ENCODE results near the gene L2HGDH. TPM values are rescaled to one million over a fixed set of nuclear protein-coding genes. Genes with fewer than 3 reads are reported as not detected.

L2HGDH gene
- total and polyA plus RNA-seq, 9 of the 15 experiments (the other 6 are each of a cell fraction or from before 2014, with no cell fraction given), result 1.7 to 16.1 (median 10.5) TPM

DNA sequence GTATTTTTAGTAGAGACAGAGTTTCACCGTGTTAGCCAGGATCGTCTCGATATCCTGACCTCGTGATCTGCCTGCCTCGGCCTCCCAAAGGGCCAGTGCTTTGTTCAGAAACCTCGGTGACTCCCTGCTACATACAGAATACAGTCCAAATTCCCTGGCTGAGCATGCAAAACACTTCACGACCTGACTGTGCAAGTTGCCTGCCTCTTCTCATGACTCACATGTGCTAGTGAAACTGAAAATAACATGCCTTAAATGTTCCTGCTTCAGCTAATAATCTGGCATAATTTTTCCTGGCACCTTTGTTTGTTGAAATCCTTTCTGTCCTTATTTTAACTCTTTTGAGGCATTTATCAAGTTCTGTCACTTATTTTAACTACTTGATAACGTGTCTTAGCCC lies 8.3 kb upstream of the L2HGDH start:
- in situ Hi-C loops (cut with MboI), result loop anchor here (10.0 kb wide), 1 partner anchor 205 kb away; no protein-coding TSS in a partner anchor

More for the DNA sequence above, 8.3 kb upstream of the L2HGDH start:
- no TSS peak for BruUV-seq (replicated peaks)
- H3K9me1 ChIP-seq (ENCODE audit: control insufficient read depth, insufficient read depth, low read length), result no peaks in the 10 kb centered on the region
- intact Hi-C loops (cut with micrococcal nuclease), result loop anchor here (2.0 to 5.0 kb wide), 2 partner anchors 77 to 457 kb away; partner anchors contain the start of gene CDKL1
- H3K4me1 ChIP-seq (replicated peaks in 1 of 2; ENCODE audit: control insufficient read depth in 2 of 2, insufficient read depth in 2 of 2, low read length in 2 of 2), result peaks cover 0 to 9% of the 10 kb centered on the region in 2 experiments; a peak in 3 of 5 replicates
- peaks cover 18% of the 10 kb centered on the region; the same call in 1 of the 3 replicates for H3K36me3 ChIP-seq (ENCODE audit: control insufficient read depth, insufficient read depth, low read length)
- no peaks in the 10 kb centered on the region for H3K27me3 ChIP-seq (ENCODE audit: control insufficient read depth in 2 of 2, insufficient read depth in 2 of 2, low read length in 2 of 2)
- no peak overlapping the region for H3K4me3 ChIP-seq
- FAIRE-seq, result no peak
- POLR2A ChIA-PET, result interaction anchor here (0.9 to 1.6 kb wide), 6 partner anchors 8 to 443 kb away, joined by 3 to 9 read pairs (median 3); partner anchors contain the start of genes DMAC2L, L2HGDH and MAP4K5
- no peaks in the 10 kb centered on the region for H4K20me1 ChIP-seq (replicated peaks; ENCODE audit: control insufficient read depth, insufficient read depth, low read length)
- H3K9ac ChIP-seq (ENCODE audit: insufficient read depth in 1 of 2, low read depth in 2 of 2, low read length in 2 of 2), result no peak overlapping the region
- no peak overlapping the region for H3K4me2 ChIP-seq (ENCODE audit: insufficient read depth, low read length)
- DNase-seq (ENCODE audit: extremely low read depth in 1 of 4, low spot score in 3 of 4), result no peak
- CTCF ChIA-PET (ENCODE audit: low intra/inter-chr PET ratio), result interaction anchor here (2.2 kb wide), 1 partner anchor 212 kb away, joined by 13 read pairs; the partner anchor contains the start of gene MAP4K5
- TF ChIP-seq PURB (CRISPR knock-in tag; IDR thresholded peaks at IDR 0.05; ENCODE audit: low read depth), result no peak
- TF ChIP-seq, protein P1, sequence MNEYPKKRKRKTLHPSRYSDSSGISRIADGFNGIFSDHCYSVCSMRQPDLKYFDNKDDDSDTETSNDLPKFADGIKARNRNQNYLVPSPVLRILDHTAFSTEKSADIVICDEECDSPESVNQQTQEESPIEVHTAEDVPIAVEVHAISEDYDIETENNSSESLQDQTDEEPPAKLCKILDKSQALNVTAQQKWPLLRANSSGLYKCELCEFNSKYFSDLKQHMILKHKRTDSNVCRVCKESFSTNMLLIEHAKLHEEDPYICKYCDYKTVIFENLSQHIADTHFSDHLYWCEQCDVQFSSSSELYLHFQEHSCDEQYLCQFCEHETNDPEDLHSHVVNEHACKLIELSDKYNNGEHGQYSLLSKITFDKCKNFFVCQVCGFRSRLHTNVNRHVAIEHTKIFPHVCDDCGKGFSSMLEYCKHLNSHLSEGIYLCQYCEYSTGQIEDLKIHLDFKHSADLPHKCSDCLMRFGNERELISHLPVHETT (CRISPR knock-in tag; conservative IDR thresholded peaks at IDR 0.05 in 1 of 2, IDR thresholded peaks at IDR 0.05 in 1 of 2), result no peak
- no peak for TF ChIP-seq ZNF282 (CRISPR knock-in tag; IDR thresholded peaks at IDR 0.05)
- TF ChIP-seq, protein P2, sequence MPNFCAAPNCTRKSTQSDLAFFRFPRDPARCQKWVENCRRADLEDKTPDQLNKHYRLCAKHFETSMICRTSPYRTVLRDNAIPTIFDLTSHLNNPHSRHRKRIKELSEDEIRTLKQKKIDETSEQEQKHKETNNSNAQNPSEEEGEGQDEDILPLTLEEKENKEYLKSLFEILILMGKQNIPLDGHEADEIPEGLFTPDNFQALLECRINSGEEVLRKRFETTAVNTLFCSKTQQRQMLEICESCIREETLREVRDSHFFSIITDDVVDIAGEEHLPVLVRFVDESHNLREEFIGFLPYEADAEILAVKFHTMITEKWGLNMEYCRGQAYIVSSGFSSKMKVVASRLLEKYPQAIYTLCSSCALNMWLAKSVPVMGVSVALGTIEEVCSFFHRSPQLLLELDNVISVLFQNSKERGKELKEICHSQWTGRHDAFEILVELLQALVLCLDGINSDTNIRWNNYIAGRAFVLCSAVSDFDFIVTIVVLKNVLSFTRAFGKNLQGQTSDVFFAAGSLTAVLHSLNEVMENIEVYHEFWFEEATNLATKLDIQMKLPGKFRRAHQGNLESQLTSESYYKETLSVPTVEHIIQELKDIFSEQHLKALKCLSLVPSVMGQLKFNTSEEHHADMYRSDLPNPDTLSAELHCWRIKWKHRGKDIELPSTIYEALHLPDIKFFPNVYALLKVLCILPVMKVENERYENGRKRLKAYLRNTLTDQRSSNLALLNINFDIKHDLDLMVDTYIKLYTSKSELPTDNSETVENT (CRISPR knock-in tag; IDR thresholded peaks at IDR 0.05), result no peak
- TF ChIP-seq RAD21 (CRISPR knock-in tag; conservative IDR thresholded peaks at IDR 0.05 in 1 of 2, IDR thresholded peaks at IDR 0.05 in 1 of 2), result no peak
- TF ChIP-seq ZC3H8 (IDR thresholded peaks at IDR 0.05), result no peak
- no peak for TF ChIP-seq MCM7 (IDR thresholded peaks at IDR 0.05)
- no peak for TF ChIP-seq RBBP5 (IDR thresholded peaks at IDR 0.05; ENCODE audit: borderline replicate concordance, insufficient read depth, low read length, poor library complexity, severe bottlenecking)
- no peak for TF ChIP-seq XRCC3 (IDR thresholded peaks at IDR 0.05)
- no peak for TF ChIP-seq NBN (IDR thresholded peaks at IDR 0.05; ENCODE audit: low read depth)
- TF ChIP-seq SOX6 (IDR thresholded peaks at IDR 0.05), result no peak
- TF ChIP-seq, protein P3, sequence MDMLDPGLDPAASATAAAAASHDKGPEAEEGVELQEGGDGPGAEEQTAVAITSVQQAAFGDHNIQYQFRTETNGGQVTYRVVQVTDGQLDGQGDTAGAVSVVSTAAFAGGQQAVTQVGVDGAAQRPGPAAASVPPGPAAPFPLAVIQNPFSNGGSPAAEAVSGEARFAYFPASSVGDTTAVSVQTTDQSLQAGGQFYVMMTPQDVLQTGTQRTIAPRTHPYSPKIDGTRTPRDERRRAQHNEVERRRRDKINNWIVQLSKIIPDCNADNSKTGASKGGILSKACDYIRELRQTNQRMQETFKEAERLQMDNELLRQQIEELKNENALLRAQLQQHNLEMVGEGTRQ (CRISPR knock-in tag; IDR thresholded peaks at IDR 0.05), result no peak
- no peak for TF ChIP-seq NCOA6 (IDR thresholded peaks at IDR 0.05)
- TF ChIP-seq ELF2 (CRISPR knock-in tag; IDR thresholded peaks at IDR 0.05), result no peak
- TF ChIP-seq CREBBP (IDR thresholded peaks at IDR 0.05; ENCODE audit: low read depth, low read length), result no peak
- ATAC-seq, result no peak
- peak overlapping the region; percentile 79; the same call in 2 of the 3 replicates for H3K27ac ChIP-seq (ENCODE audit: extremely low read depth, low read depth, low read length)
- peaks cover 21% of the 10 kb centered on the region for H3K79me2 ChIP-seq (ENCODE audit: control insufficient read depth, insufficient read depth, low read length)
- H2AFZ ChIP-seq (ENCODE audit: low read depth, low read length), result no peak overlapping the region
- H3K9me3 ChIP-seq (replicated peaks; ENCODE audit: control insufficient read depth, insufficient read depth, low read depth, low read length), result no peaks in the 10 kb centered on the region
- WGBS (ENCODE audit: insufficient coverage, low coverage, missing lambda C conversion rate), result 50% methylated on average over 4 of the region's 8 CpGs
